ENCODE measurements around the gene ME3.

The ME3 gene

DNA sequence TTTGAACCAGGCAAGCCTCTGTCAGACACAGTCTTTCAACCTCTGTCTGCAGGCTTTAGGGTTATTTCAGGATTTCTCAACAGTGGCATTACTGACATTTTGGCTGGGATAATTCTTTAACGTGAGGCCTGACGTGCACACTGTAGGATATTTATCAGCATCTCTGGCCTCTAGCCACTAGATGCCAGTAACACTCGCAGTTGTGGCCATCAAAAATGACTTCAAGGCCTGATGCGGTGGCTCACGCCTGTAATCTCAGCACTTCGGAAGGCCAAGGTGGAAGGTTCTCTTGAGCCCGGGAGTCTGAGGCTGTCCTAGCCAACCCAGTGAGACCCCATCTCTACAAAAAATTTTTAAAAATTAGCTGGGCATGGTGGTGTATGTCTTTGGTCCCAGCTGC, 184.7 kb downstream of the ME3 start:
- no peak for DNase-seq (ENCODE audit: low read depth)

DNA sequence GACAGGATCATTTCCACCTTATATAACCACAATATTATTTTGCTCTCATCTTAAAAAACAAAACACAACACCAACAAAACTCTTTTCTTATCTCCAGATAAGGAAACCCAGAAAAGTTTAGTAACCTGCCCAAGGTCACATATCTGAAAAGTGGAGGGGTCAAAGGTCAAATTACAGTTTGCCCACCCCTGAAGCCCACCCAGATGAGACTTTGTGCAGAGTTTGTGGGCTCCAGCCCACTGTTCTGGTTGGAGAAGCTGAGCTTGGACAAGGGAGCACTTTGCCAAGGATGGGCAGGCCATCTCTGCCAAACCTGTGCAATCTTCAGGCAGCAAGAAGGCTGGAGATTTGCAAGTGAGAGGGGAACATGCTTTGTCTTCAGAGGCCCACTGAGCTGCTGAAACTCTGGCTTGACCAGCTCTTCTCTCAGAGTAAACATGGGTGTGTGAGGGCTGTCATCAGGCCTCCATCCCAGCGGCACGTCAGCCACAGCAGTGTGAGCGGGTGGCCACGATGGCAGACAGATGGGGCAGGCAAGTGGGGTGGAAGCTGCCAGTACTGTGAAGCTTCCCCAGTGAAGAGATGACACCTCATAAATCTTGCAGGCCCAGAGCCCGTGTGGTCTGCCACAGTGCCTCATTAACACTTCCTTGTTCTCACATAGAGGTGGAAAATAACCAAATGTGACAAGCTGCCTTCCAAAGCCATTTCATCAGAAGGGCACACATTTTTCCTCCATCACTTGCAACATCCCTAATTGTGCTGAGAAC, 186.0 kb downstream of the ME3 start:
- no peak for DNase-seq (ENCODE audit: low read depth)

DNA sequence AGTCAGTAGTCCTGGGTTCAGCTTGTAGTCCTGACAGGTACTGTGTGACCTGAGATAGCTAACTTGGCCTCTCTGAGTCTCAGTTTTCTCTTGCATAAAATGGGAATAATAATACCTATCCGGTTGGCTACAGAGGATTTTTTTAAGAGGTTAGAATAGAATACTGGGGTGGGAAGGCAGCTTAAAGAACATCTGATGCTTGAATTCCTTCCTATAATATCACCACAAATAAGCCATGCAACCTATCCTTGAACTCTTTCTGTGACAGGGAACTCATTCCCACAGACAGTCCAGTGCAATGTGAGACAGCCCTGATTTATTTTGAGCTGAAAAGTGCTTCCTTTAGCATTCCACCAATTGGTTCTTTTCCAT, 187.6 kb downstream of the ME3 start:
- no peak for DNase-seq (ENCODE audit: low read depth)

DNA sequence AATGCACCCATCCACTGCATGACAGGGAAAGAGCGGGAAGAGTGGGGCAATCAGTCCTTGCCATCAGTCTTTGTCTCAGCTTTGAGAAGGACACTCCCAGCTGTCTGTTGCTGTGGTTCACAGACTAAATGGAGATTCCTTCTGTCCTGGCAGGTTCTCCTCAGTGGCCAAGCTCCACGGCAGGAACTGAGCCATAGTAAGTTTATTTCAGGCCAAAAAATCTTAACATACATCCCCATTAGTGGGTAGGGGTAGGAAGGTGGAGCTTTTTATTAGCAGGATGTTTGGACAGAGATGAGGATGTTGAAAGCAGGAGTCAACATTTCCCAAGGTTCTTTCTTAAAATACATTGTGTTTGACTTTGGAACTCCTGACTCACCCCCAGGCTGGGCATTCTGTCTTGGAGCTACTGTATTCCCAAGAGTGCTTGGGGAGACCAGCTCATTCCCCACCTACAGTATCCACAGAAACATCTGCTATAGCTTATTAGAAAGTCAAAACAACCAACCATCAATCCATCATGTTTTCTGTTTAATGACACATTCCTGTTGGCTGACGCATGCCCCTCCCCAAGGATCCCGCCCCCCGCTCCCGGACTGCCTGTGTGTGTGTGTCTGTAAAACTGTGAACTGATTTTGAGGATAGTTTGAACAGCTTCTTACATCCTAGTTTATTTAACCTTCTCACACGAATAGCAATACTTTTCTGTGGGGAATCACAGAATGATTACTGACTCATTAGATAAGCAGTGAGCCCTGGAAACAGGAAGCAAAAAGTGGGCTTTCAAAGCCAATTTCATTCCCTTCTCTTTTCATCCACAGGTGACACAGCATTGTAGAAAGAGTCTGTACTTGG, 188.2 kb downstream of the ME3 start:
- DNase-seq (ENCODE audit: low read depth) = no peak

DNA sequence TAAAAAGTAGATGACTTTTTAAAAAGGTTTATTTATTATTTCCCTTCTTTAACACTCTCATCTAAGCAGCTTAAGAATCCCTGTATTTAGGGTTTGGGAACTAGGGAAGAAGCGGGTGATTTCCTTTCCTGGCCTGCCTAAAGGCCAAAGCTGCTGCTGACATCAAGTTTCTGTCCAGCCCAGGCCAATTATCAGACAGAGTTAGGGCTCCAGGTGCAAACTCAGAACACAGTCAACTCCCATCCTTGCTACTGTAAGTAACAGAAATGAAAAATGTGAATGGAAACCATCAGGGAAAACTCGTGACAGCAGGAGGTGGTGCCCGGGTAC, 188.8 kb downstream of the ME3 start:
- DNase-seq (ENCODE audit: low read depth) = no peak

DNA sequence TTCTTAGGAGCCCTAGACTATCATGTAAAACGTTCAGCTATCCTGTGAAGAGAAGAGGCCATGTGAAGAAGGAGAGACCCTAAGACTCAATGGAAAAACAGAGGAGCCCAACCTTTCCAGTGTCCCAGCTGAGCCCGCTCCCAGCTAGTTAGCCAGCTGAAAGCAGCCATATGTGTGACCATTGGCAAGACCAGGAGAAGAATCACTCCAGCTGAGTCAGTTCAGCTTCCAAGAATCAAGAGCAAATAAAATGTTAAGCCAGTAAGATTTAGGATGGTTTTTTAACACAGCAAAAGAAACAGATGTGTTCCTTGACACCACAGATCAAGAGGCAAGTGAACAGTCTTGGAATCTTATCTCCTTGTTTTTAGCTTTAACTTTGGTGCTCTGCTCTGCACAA, 189.7 kb downstream of the ME3 start:
- no peak for DNase-seq (ENCODE audit: low read depth)

DNA sequence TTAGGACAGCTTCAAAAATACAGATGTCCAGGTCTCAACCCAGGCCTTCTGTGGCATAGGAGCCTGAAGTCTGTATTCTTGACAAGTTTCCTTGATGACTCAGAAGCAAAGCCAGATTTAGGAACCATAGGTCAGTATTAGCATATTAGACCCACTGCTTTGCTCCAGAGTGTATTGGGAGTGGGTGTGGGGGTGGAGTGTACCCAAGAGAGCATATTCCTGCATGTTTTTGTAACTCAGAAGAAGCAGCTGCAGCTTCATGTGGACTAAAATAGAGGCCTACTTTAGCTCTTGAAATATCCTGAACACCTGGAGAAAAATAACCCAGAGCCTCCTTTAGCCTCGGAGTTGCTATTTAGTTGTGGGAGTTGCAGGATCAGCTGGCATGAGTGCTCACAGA, 191.0 kb downstream of the ME3 start:
- DNase-seq (ENCODE audit: low read depth) = no peak

DNA sequence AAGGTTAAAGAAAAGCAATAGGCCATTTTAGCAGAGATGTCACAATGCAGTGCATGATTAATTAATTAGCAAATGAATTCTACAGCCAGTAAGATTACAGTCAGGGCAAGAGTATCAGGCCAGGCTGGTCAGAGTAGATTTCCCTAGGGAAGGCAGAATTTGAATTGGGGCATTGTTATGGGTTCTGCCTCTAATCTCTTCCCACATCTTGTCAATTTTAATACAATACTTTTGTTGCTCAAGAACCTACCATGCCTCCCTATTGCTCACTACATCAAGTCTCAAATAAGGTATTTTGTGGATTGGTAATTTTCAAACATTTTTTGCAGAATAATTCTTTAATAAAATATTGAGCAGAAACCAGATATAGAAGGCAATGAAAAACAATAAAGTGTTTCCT, 194.1 kb downstream of the ME3 start:
- DNase-seq (ENCODE audit: low read depth) = no peak

DNA sequence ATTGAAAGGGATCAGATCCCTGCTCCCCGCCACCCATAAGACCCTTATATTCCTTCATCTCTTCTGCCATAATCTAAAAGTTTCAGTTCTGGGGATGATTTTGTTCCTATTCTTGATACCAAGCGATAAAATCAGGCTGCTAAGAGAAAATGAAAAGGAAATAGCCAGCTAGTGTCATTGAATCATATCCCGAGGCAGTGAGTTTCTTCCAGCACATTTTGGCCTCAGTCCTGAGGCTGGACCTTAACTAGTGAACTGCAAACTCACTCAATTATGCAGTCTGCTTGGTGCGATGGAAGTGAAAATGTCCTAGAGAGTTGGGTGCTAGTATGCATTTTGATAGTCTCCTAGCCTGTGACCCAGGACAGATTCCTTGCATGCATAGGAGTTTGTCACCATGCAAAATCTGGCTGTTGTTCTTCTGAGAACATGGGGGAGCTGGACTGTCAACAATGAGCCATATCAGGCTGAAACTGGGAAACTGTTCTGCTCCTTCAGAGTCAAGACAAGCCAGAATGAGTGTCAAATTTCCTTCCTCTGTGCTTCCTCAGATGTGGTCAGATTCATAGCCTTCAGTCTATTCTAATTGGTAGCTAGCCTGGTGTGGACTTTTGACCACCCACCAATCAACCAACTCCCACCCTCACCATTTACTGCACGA, 194.8 kb downstream of the ME3 start:
- no peak for DNase-seq (ENCODE audit: low read depth)

DNA sequence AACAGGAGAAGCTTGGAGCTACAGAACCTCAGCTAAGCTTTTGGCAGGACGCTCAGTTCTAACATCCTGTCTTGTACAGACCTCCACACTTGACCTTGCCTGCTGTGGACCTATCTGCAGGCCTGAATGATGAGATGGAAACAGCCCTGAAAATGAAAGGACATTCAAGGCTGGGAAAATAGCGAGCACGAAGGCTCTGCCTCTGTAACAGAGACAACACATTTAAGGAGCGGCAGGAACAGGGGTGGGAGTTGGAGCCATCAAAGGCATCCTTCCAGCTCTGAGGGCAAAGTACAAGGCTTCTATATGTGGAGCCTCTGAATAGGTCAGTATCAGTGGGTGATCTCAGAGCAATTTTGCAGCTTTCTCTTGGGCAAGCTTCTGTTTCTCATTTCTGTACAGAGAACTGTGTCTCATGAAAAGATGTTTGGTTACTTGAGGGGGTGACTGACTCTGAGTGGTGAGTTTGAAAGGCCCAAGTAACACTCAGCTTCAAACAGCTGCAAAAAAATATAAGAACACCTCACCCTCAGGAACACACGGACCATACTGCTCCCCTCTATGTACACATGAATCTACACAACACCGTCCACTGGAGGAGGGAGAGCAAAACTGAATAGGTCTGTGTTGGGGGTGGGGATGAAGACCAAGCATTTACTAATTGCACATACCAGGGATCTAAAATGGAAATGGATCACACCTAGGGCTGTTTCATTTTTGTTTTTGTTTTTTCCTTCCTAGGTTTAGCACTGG, 196.1 kb downstream of the ME3 start:
- DNase-seq (ENCODE audit: low read depth) = no peak

DNA sequence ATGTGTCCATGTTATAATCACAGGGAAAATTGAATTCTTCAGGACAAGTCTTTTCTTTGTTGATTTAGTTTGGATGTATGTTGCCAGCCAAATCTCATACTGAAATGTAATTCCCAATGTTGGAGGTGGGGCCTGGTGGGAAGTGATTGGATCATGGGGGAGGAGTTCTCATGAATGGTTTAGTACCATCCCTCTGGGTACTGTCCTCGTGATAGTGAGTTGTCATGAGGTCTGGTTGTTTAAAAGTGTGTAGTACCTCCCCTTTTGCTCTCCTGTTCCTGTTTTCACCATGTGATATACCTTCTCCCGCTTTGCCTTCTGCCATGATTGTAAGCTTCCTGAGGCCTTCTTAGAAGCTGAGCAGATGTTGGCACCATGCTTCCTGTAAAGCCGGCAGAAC, 197.4 kb downstream of the ME3 start:
- no peak for DNase-seq (ENCODE audit: low read depth)

DNA sequence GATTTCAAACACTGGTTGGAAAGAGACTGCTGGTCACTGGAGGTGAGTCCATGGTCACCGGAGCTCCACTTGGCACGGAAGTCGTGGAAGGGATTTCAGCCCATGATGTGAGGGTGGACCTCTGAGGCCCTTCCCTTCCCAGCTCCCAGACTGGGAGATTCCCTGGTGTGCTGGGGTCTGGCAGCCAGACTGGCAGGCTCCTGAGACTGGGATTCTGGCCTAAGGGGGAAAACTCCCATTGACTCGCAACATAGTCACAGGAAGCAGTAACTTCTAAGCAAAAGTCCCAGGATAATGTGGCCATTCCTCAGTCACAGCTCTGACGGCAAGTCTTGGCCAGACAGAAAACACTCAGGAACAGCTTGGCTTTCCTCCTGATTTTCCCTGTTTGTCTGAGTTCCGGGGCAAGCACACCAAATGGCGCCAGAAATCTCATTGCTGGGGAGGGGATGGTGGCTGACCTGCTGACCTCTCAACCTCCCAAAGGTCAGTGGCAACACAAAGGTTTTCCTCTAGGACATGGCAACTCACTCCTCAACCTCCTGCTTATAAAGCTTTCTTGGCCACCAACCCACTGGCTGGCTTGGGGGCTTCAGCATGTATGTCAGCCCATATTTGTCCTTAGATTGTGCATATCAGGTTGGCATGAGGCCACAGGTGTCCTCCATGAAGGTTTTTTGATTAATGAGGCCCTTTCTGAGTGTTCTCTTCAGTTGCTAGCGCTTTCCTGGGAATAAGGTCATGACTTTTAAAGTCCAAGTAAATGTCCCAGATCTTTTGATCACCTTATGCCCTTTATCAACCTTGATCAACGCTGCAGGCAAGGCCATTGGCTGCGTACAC, 198.2 kb downstream of the ME3 start:
- DNase-seq (ENCODE audit: low read depth) = no peak

DNA sequence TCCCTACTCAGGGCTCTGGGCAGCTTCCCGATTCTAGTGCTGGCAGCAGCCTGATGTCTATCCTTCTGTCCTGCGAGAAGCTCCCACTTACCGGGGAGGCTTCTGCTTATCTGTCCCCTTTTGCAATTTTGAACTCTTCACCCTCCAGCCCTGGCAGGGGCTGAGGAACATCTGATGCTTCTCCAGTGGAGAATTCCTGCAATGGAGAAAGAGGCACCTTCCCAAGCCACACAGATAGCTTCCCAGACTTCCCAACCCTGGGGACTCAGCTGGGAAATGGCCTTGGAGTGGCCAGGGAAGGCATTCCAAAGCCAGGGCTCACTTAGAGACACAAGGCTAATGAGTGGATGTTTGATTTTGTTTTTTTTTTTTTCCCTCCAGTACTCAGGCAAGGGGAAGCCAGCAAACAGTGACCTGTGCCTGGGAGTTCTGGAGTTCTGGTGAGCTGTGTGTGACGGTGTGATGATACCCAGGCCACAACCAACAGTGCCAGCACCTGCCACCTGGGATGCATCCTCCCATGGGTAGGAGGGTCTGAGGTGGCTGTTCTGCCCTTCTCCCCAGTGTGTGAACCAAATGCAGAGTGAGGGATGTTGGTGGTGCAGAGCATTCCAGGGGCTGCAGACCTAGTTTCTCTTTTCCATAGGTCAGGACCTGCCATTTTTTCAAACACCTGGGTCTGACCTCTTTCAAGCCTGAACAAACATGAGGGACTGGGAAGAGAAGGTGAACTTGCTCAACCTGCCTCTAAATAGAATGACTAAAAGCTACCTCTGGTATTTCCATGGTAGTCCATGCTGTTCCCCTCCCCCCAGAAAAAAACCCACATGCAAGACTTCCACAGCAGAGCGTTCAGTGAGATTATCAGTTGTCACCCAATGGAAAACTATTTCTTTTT, 202.7 kb downstream of the ME3 start:
- no peak for DNase-seq (ENCODE audit: low read depth)

DNA sequence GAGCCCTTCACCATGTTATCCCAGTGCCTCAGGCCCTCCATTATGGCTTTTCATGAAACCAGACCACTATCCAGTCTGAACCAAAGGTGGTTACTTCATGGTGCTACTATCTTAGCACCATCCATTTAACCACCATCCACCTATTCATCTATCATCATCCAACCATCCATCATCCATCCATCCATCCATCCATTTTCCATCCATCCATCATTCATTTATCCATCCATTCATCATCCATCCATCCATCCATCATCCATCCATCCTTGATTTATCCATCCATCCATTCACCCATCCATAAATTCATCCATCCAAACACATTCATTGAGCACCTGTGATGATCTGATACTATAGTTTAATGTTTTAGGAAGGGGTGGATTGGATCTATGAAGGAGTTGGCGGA, 204.2 kb downstream of the ME3 start:
- no peak for DNase-seq (ENCODE audit: low read depth)

DNA sequence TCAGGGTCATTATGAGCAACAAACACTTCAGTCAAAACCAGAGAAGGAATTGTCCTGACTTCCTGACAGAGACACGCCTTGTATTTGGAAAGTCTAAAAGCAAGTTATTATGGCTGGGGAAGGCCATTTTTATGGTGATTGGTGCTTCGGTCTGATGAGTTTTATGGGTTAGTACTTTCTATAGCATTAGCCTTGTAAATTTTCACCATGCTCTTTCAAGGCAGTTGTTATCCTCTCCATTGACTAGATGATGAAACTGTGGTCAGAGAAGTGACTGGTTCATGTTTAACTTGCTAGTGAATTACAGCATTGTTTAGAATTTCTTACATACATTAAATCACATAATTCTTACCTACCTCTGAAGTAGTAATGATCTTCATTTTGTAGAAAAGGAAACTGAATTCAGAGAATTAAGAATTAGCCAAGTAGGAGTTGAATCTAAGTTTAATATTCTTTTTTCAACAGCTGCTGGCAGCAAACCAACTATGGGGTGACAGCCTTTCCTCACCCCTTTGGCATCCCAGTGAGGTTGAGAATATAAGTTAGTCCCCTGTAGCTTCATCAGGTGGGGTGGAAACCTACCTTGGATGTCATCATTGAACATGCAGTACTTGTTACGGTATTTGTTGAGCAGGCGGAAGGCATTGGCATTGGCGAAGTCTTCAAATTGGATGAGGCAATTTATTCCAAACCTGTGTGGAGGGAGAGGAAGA, 207.8 kb downstream of the ME3 start:
- no peak for DNase-seq (ENCODE audit: low read depth)

DNA sequence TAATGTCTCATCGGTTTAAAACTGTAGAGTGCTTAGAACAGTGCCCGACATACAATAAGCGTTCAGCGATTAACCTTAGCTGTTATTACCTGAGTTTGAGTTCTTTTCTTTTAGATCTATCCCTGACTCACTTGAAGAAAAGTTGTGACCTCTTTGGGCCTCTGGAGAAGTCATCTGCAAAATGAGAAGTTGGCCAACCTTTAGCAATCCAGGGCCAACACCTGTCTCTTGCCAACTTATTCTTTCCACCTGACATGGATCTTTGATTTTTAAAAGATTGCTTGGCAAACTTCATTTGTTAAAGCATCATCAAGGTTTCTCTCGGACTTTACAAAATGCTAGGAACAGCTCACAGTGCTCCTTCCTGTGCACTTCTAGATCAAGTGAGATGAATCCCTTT, 208.5 kb downstream of the ME3 start:
- no peak for DNase-seq (ENCODE audit: low read depth)

DNA sequence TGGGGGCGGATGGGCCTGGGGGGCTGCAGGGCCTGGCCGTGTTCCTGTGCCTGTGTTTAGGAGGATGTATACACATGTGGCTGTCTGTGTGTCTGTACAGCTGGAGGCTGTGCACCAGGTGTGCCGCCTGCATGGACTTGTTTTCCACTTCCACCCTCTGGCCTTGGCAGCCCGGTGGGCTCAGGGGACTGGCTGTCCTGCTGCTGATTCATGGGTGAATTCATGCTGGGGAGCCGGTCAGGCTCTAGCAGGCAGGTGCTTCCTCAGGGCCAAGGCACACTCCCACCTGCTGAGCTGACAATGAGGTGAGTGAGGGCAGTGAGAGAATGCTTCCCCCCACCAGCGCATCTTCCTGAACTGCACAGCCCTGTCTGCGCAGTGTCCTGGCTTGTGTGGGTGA, 209.3 kb downstream of the ME3 start:
- no peak for DNase-seq (ENCODE audit: low read depth)

DNA sequence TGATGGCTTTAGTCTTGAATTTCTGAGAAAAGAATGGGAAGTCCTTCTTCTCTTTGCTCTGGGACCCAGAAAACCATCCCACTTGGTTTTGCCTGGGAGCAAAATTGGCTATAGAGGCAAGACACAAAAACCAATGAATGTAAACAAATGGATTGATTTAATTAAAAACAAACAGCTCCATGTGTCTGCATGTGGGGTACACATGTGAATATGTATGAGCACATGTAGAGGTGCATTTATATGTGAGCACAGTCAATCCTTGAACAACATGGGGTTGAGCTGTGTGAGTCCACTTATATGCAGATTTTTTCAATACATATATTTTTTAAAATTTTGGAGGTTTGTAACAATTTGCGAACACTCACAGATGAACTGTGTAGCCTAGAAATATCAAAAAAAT, 210.5 kb downstream of the ME3 start:
- no peak for DNase-seq (ENCODE audit: low read depth)

DNA sequence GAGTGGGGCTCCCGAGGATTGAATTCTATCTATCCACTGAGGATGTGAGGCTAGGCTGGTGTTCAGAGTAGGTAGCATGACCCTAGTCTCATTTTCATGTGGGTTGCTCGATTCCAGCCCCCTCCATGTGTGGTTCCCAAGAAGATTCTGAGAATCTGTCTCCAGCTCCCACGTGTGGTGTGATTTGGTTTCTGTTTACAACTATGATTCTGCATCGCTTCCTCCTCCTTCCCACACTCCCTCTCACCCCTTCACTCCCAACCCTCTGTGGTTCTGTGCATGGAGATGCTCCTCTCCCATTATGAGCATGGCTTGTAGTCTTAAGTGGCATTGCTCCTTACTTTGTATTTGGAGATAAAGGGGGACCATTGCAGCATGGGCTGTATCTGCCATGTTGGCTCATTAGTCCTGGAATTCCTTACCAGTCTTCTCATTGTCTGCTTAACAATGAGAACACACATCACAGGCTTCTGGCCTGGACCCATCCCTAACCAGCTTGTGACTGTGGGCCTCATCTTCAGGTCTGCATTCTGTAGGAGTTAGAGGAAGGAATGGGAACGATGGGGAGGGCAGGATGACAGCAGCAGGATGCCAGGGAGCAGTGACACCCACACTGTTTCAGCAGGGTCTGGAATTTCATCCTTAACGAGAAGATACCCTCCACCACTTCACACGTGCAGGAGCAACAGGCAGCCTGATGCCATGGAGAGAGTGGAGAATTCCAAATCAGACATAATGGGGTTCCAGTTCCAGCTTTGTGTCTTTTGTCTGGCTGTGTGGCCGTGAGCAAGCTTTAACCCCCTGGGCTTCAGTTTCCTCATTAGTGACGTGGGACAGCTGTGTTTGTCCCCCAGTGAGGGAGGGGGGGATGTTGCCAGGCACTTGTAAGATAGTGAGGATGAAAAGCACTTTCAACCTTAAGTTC, 211.7 kb downstream of the ME3 start:
- no peak for DNase-seq (ENCODE audit: low read depth)

Data from activated T-helper 9 cell treated with anti-CD3 and anti-CD28 coated beads, Interleukin-2, amount 50 U/mL, for 16 hours (primary cell).